Neuronal stem cell (in vitro differentiated cells): ENCODE measurements around the gene REPS1.

Source experiments
- DNase-seq: peaks from one replicate; pipeline ENCODE4 v3.0.0-alpha.2; 2013; ENCODE audit warnings: low spot score
- H2AFZ ChIP-seq: one replicate; pipeline ENCODE4 v1.6.1; 2013; ENCODE audit warnings: mild to moderate bottlenecking, low read length, inconsistent platforms
- H2AK5ac ChIP-seq: 2 replicates; pipeline ENCODE4 v1.6.1; 2013; ENCODE audit warnings: low read depth, mild to moderate bottlenecking, inconsistent platforms, low read length, moderate library complexity, mixed read lengths
- H2BK120ac ChIP-seq: 2 replicates; pipeline ENCODE4 v1.6.1; 2013; ENCODE audit warnings: low read depth, mild to moderate bottlenecking, inconsistent platforms, low read length, moderate library complexity, mixed read lengths
- H2BK12ac ChIP-seq: one replicate; pipeline ENCODE4 v1.6.1; 2013; ENCODE audit warnings: low read length, inconsistent platforms
- H2BK15ac ChIP-seq: 2 replicates; pipeline ENCODE4 v1.6.1; 2013; ENCODE audit warnings: mild to moderate bottlenecking, low read length, inconsistent platforms, mixed read lengths
- H2BK5ac ChIP-seq: one replicate; pipeline ENCODE4 v1.6.1; 2013; ENCODE audit warnings: inconsistent platforms, mild to moderate bottlenecking, low read length, moderate library complexity
- H3K14ac ChIP-seq: one replicate; pipeline ENCODE4 v1.6.1; 2013; ENCODE audit warnings: low read length, inconsistent platforms
- H3K18ac ChIP-seq: 2 replicates; pipeline ENCODE4 v1.6.1; 2013; ENCODE audit warnings: low read length, inconsistent platforms
- H3K23ac ChIP-seq: 2 replicates; pipeline ENCODE4 v1.6.1; 2013; ENCODE audit warnings: low read depth, mild to moderate bottlenecking, mixed read lengths, low read length, inconsistent platforms; ENCODE audit not compliant: poor library complexity
- H3K27ac ChIP-seq: replicated peaks from 3 replicates; pipeline ENCODE4 v1.5.1; 2013; ENCODE audit warnings: low read length, inconsistent platforms
- H3K27me3 ChIP-seq, 3 experiments: 2 replicates each; pipeline ENCODE4 v1.6.1; 2013; ENCODE audit warnings: low read length in 3 of 3, mild to moderate bottlenecking in 2 of 3, inconsistent platforms in 1 of 3, low read depth in 1 of 3, mixed read lengths in 1 of 3, moderate library complexity in 1 of 3; ENCODE audit not compliant: control insufficient read depth in 3 of 3, insufficient read depth in 3 of 3
- H3K36me3 ChIP-seq, 2 donors: replicated peaks in 1 of 2; 2 replicates each; pipeline ENCODE4 v1.6.1; 2013; ENCODE audit warnings: low read length in 2 of 2; ENCODE audit not compliant: control insufficient read depth in 2 of 2, insufficient read depth in 2 of 2
- H3K4ac ChIP-seq: 2 replicates; pipeline ENCODE4 v1.6.1; 2013; ENCODE audit warnings: inconsistent platforms, mild to moderate bottlenecking, low read length, moderate library complexity
- H3K4me1 ChIP-seq, 2 donors: 1 replicate in 1 of 2; 2 replicates in 1 of 2; pipeline ENCODE4 v1.6.1; 2013; ENCODE audit warnings: low read length in 2 of 2, low read depth in 1 of 2; ENCODE audit not compliant: control insufficient read depth in 2 of 2, insufficient read depth in 1 of 2
- H3K4me2 ChIP-seq: one replicate; pipeline ENCODE4 v1.6.1; 2013; ENCODE audit warnings: mild to moderate bottlenecking, low read length, inconsistent platforms; ENCODE audit not compliant: insufficient read depth, poor library complexity, severe bottlenecking
- H3K4me3 ChIP-seq, 2 donors: 2 replicates each; pipeline ENCODE4 v1.5.1; 2013; ENCODE audit warnings: low read length in 2 of 2, mild to moderate bottlenecking in 2 of 2, inconsistent platforms in 1 of 2, moderate library complexity in 1 of 2
- H3K79me1 ChIP-seq: one replicate; pipeline ENCODE4 v1.6.1; 2013; ENCODE audit warnings: low read depth, mild to moderate bottlenecking, inconsistent platforms, low read length, moderate library complexity
- H3K9ac ChIP-seq: one replicate; pipeline ENCODE4 v1.6.1; 2013; ENCODE audit warnings: mild to moderate bottlenecking, low read depth, low read length, inconsistent platforms; ENCODE audit not compliant: poor library complexity
- H3K9me3 ChIP-seq, 2 donors: replicated peaks in 1 of 2; 2 replicates each; pipeline versions ENCODE3 to v1.6.1; 2013; ENCODE audit warnings: low read length in 2 of 2, mild to moderate bottlenecking in 2 of 2, inconsistent platforms in 1 of 2, low read depth in 1 of 2, mixed read lengths in 1 of 2, moderate library complexity in 1 of 2; ENCODE audit not compliant: control insufficient read depth in 2 of 2, insufficient read depth in 1 of 2
- H4K8ac ChIP-seq: one replicate; pipeline ENCODE4 v1.6.1; 2013; ENCODE audit warnings: low read depth, mild to moderate bottlenecking, inconsistent platforms, low read length, moderate library complexity
- H4K91ac ChIP-seq: one replicate; pipeline ENCODE4 v1.6.1; 2013; ENCODE audit warnings: low read length, low read depth, mild to moderate bottlenecking, inconsistent platforms; ENCODE audit not compliant: poor library complexity
- WGBS, 2 donors: extraction: QIAGEN DNeasy Blood & Tissue Kit; methylation state at CpG; one replicate each; pipeline ENCODE4 v1.1.7; 2013; ENCODE audit warnings: missing lambda C conversion rate in 2 of 2, mixed read lengths in 1 of 2; ENCODE audit not compliant: insufficient read length in 2 of 2, insufficient replicate concordance in 1 of 2; ENCODE audit errors: extremely low coverage in 2 of 2; 5-methylcytosine and 5-hydroxymethylcytosine counted together

The REPS1 gene

DNA sequence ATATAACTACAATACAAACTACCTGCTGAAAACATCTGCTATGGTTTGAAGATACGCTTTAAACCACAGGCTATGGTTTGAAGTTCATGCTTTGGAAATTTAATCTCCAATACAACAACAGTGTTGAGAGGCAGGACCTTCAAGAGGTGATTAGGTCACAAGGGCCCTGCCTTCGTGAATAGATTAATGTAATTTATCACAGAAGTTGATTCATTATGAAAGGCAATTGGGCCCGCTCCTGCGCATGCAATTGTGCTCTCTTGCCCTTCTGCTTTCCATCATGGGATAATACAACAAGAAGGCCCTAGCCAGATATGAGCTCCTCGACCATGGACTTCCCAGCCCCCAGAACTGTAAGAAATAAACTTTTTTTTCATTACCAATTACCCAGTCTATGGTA, 21.2 kb downstream of the REPS1 start:
- no CpG with 5 or more reads among the region's 5 CpGs for WGBS, 2 donors
- Histone ChIP-seq H2BK12ac (no peak overlapping the region), H2AFZ (no peak overlapping the region), H3K27ac (no peak overlapping the region), H3K23ac (no peak overlapping the region), H3K4ac (no peak overlapping the region), H3K4me3 (no peak overlapping the region), H4K91ac (no peak overlapping the region), H3K14ac (no peak overlapping the region), H3K4me1 (peaks cover 6 to 8% of the 10 kb centered on the region in 2 donors), H2BK120ac (no peak overlapping the region), H3K9me3 (peaks cover 0 to 2% of the 10 kb centered on the region in 2 donors), H3K18ac (no peak overlapping the region), H3K27me3 (no peaks in the 10 kb centered on the region), H3K4me2 (no peak overlapping the region), H2AK5ac (no peak overlapping the region), H3K36me3 (no peaks in the 10 kb centered on the region), H4K8ac (no peak overlapping the region), H3K79me1 (peaks cover 2% of the 10 kb centered on the region), H3K9ac (no peak overlapping the region), H2BK5ac (no peak overlapping the region), H2BK15ac (no peak overlapping the region)
- no peak for DNase-seq

DNA sequence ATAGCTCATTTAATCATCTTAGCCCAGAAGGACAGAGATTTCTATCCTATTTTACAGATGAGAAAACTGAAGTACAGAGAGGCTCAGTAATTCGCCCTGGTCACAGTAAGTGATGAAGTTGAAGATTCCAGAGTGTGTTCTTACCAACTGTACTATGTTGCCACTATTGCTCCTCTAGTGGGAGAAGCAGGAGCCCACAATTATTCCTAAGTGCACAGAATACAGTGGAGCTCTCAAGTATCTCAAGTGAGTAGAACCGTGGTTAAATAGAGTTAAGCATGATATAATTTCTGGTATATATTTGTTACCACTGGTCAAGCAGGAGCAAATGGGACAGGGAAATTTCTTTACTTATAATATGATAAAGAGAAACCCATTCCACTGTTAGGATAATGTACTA, 22.1 kb downstream of the REPS1 start:
- H3K4me2 ChIP-seq = no peak overlapping the region
- H3K4me1 ChIP-seq = no peaks in the 10 kb centered on the region
- H4K91ac ChIP-seq = no peak overlapping the region
- H2AFZ ChIP-seq = no peak overlapping the region
- no peak overlapping the region for H2AK5ac ChIP-seq
- H3K14ac ChIP-seq = no peak overlapping the region
- H3K4me3 ChIP-seq = no peak overlapping the region
- peaks cover 2% of the 10 kb centered on the region for H3K79me1 ChIP-seq
- no peak overlapping the region for H3K23ac ChIP-seq
- H3K9ac ChIP-seq = no peak overlapping the region
- H2BK5ac ChIP-seq = no peak overlapping the region
- no peaks in the 10 kb centered on the region for H3K27me3 ChIP-seq
- no peak for DNase-seq
- H3K4ac ChIP-seq = no peak overlapping the region
- no peak overlapping the region for H2BK120ac ChIP-seq
- peaks cover 0 to 2% of the 10 kb centered on the region in 2 donors for H3K9me3 ChIP-seq
- H3K27ac ChIP-seq = no peak overlapping the region
- H2BK15ac ChIP-seq = no peak overlapping the region
- H2BK12ac ChIP-seq = no peak overlapping the region
- H3K36me3 ChIP-seq = no peaks in the 10 kb centered on the region
- no peak overlapping the region for H4K8ac ChIP-seq
- no peak overlapping the region for H3K18ac ChIP-seq
- no CpG with 5 or more reads among the region's 2 CpGs for WGBS, 2 donors

DNA sequence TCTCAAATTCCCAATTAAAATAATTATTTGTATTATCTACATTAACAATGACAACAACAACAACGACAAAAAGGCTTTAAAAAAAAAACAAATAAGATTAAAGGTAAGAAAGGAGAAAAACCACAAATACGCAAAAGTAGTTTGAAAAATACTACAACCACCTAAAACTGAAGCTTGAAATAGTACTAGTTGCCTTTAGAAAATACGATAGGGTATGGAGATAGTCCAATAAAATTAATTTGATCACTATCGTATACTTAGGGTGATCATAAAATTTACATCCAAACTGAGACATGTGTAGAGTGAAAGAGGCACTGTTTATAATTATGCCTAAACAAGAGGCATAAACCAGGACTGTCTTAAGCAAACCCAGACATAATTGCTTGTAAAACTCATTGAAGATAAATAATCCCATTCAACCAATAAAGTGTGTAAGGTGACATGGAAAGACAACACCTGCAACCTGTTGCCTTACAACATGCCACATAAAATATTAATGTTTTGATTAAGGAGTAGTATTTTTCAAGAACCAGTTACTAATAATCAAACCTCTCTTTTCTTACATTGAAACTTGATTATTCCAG, 22.7 kb downstream of the REPS1 start:
- Histone ChIP-seq H3K4ac (no peak overlapping the region), H2AFZ (no peak overlapping the region), H4K91ac (no peak overlapping the region), H2BK15ac (no peak overlapping the region), H3K4me1 (no peaks in the 10 kb centered on the region), H3K79me1 (peaks cover 2% of the 10 kb centered on the region), H2BK12ac (no peak overlapping the region), H3K18ac (no peak overlapping the region), H3K23ac (no peak overlapping the region), H2BK5ac (no peak overlapping the region), H3K14ac (no peak overlapping the region), H3K27ac (no peak overlapping the region), H3K36me3 (no peaks in the 10 kb centered on the region), H3K4me3 (no peak overlapping the region), H3K4me2 (no peak overlapping the region), H3K27me3 (no peaks in the 10 kb centered on the region), H3K9me3 (peaks cover 0 to 2% of the 10 kb centered on the region in 2 donors), H2AK5ac (no peak overlapping the region), H2BK120ac (no peak overlapping the region), H3K9ac (no peak overlapping the region), H4K8ac (no peak overlapping the region)
- no peak for DNase-seq
- WGBS, 2 donors = no CpG with 5 or more reads among the region's 4 CpGs

DNA sequence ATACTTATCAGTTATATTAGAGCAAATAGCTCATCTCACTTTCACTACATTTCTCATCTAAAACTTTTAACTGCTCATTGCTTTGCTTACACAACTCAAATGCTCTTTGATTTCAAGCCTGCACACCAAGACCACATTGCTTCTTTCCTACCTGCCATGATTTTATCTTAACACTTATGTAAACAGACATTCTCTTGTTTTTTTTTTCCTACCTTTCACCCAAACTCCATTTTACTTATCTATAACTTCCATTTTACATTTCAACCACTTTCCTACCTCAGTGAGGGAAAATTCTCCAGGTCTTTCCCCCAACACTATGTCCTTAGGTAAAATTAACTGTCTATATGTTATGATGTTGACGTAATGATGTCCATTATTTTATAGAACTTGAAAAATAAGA, 24.0 kb downstream of the REPS1 start:
- no peak overlapping the region for H3K14ac ChIP-seq
- H3K79me1 ChIP-seq = peaks cover 2% of the 10 kb centered on the region
- H2BK12ac ChIP-seq = no peak overlapping the region
- H3K4ac ChIP-seq = no peak overlapping the region
- peaks cover 0 to 2% of the 10 kb centered on the region in 2 donors for H3K9me3 ChIP-seq
- no peak overlapping the region for H4K91ac ChIP-seq
- no peak overlapping the region for H3K9ac ChIP-seq
- no peak overlapping the region for H2AK5ac ChIP-seq
- no peak for DNase-seq
- H3K4me3 ChIP-seq = no peak overlapping the region
- H2BK15ac ChIP-seq = no peak overlapping the region
- H3K18ac ChIP-seq = no peak overlapping the region
- no peak overlapping the region for H2BK5ac ChIP-seq
- no peaks in the 10 kb centered on the region for H3K27me3 ChIP-seq
- H4K8ac ChIP-seq = no peak overlapping the region
- H3K27ac ChIP-seq = no peak overlapping the region
- H3K4me2 ChIP-seq = no peak overlapping the region
- H2BK120ac ChIP-seq = no peak overlapping the region
- no peaks in the 10 kb centered on the region for H3K36me3 ChIP-seq
- no peaks in the 10 kb centered on the region for H3K4me1 ChIP-seq
- no peak overlapping the region for H2AFZ ChIP-seq
- WGBS, 2 donors = no CpG with 5 or more reads among the region's 1 CpG
- no peak overlapping the region for H3K23ac ChIP-seq
